HFFc6 (cell line): Measurements from ENCODE around the gene BAHD1. TPM values are rescaled to one million over a fixed set of nuclear protein-coding genes. Genes with fewer than 3 reads are reported as not detected.

Source experiments
- DNase-seq: peaks from one replicate; pipeline ENCODE4 v3.0.0-alpha.2; 2018
- H3K27ac Mint-ChIP-seq: 2 replicates; pipeline ENCODE4 v1.8.0; 2020; ENCODE audit warnings: mild to moderate bottlenecking, mixed read lengths
- H3K27me3 Mint-ChIP-seq: 2 replicates; pipeline ENCODE4 v1.8.0; 2021; ENCODE audit warnings: mild to moderate bottlenecking, moderate library complexity, mixed read lengths; ENCODE audit not compliant: insufficient read depth
- H3K36me3 Mint-ChIP-seq: 2 replicates; pipeline ENCODE4 v1.8.0; 2021; ENCODE audit warnings: low read depth, mixed read lengths
- H3K4me1 Mint-ChIP-seq: 2 replicates; pipeline ENCODE4 v1.8.0; 2020; ENCODE audit warnings: low read depth, mixed read lengths
- H3K4me3 Mint-ChIP-seq: 2 replicates; pipeline ENCODE4 v1.8.0; 2020; ENCODE audit warnings: mild to moderate bottlenecking, moderate library complexity, mixed read lengths
- H3K9me3 Mint-ChIP-seq: 2 replicates; pipeline ENCODE4 v1.8.0; 2020; ENCODE audit warnings: mild to moderate bottlenecking, mixed read lengths
- CTCF ChIP-seq: fragments of 200-600 bp; sonication (generic); IDR thresholded peaks from 2 replicates; pipeline ENCODE4 v1.5.0; 2021; ENCODE audit warnings: antibody characterized with exemption, mild to moderate bottlenecking
- total RNA-seq, 6 experiments: library from RNA; stranded (reverse); fragmentation: NEBNext Ultra II Directional; extraction: Animal tissue kit (Norgen Biotek cat#: 25700); gene quantifications; 2 replicates in 1 of 6; 3 replicates in 5 of 6; pipeline ENCODE4 v1.2.3, GENCODE V29; 2021

Gene BAHD1
- total RNA-seq, 6 experiments from 2014 or later: 12.7 to 14.4 (median 14.2) TPM

DNA sequence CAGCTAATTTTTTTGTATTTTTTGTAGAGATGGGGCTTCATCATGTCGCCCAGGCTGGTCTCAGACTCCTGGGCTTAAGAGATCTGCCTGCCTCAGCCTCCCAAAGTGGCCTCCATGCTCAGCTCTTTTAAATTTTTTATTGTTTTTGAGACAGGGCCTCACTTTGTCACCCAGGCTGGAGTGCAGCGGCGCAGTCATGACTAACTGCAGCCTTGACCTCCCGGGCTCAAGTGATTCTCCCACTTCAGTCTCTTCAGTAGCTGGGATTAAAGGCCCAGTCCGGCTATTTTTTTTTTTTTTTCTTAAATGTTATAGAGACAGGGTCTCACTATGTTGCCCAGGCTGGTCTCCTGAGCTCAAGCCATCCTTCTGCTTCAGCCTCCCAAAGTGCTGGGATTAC lies 15.1 kb upstream of the BAHD1 start:
- Mint-ChIP-seq H3K4me3 (no peak overlapping the region), H3K27me3 (peaks cover 22% of the 10 kb centered on the region), H3K9me3 (no peaks in the 10 kb centered on the region), H3K27ac (no peak overlapping the region), H3K4me1 (peaks cover 17% of the 10 kb centered on the region), H3K36me3 (no peaks in the 10 kb centered on the region)
- DNase-seq: no peak
- no peak for TF ChIP-seq CTCF

GRCh38 chr15:40427188-40427587 lies 13.6 kb upstream of the BAHD1 start:
- Mint-ChIP-seq H3K27me3 (peaks cover 22% of the 10 kb centered on the region), H3K4me1 (peaks cover 6% of the 10 kb centered on the region; the same call in 1 of the 2 replicates), H3K27ac (no peak overlapping the region), H3K9me3 (no peaks in the 10 kb centered on the region), H3K4me3 (no peak overlapping the region), H3K36me3 (no peaks in the 10 kb centered on the region)
- TF ChIP-seq CTCF: no peak
- no peak for DNase-seq

DNA sequence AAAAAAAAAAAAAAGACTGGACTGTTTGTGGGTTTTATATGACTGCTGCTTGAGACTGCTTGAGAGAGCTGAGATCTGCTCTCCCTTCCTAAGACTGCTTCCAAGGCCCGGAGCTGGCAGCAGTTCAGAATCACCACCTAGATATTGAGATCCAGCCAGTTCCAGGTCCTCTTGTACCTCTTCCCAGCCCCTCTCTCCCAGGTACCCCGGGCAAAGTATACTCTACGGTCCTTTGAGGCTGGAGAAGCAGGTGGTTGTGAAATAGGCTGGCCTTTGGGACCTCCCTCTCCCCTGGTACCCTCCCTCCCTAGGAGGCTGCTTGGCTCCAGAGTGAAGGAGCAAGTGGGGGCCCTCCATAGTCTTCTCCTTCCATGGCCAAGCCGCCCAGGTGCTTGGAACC lies 12.6 kb upstream of the BAHD1 start:
- H3K9me3 Mint-ChIP-seq: no peaks in the 10 kb centered on the region
- TF ChIP-seq CTCF: no peak
- H3K4me1 Mint-ChIP-seq: peaks cover 6% of the 10 kb centered on the region; the same call in 1 of the 2 replicates
- H3K27me3 Mint-ChIP-seq: peaks cover 27% of the 10 kb centered on the region
- no peaks in the 10 kb centered on the region for H3K36me3 Mint-ChIP-seq
- no peak overlapping the region for H3K4me3 Mint-ChIP-seq
- DNase-seq: no peak
- H3K27ac Mint-ChIP-seq: no peak overlapping the region

- Mint-ChIP-seq H3K27ac (no peak overlapping the region), H3K36me3 (no peaks in the 10 kb centered on the region), H3K4me3 (no peak overlapping the region), H3K4me1 (peaks cover 6% of the 10 kb centered on the region; the same call in 1 of the 2 replicates), H3K9me3 (no peaks in the 10 kb centered on the region), H3K27me3 (peaks cover 27% of the 10 kb centered on the region)
- TF ChIP-seq CTCF: no peak
- DNase-seq: no peak
These were observed 11.6 kb upstream of the BAHD1 start for GRCh38 chr15:40429068-40429710.

DNA sequence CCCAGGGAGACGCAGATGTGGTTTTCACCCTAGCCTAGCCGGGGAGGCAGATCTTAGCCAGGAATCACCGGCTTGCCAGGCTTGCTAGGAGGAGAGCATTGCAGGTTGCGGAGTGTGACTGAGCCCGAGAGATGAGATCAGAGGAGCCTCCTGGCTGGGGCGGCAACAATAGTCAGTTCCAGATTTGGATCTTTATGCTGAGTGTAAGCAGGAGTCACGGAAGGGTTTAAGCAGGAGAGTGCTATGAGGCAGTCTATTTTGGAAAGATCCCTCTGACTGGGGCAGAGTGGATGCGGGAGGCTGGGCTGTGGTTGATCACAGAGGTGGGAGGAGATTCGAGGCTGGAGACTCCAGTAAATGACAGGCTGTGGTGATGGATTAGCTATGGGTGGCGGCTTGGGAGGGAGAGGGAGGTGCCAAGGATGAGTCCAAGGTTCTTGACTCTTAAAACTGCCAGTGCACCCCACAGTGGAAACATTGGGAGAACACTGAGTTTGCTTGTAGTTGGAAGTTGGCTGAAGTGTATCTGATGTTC lies 10.4 kb upstream of the BAHD1 start:
- H3K36me3 Mint-ChIP-seq: no peaks in the 10 kb centered on the region
- peaks cover 32% of the 10 kb centered on the region for H3K27me3 Mint-ChIP-seq
- TF ChIP-seq CTCF: no peak
- H3K4me1 Mint-ChIP-seq: peaks cover 6% of the 10 kb centered on the region; the same call in 1 of the 2 replicates
- H3K9me3 Mint-ChIP-seq: no peaks in the 10 kb centered on the region
- H3K27ac Mint-ChIP-seq: no peak overlapping the region
- no peak overlapping the region for H3K4me3 Mint-ChIP-seq
- DNase-seq: no peak
